Retinal pigment epithelial cell (primary cell): ENCODE measurements around the gene USP21.

Source experiments
- DNase-seq: peaks from one replicate; pipeline ENCODE4 v3.0.0-alpha.2; 2010; ENCODE audit warnings: low read depth
- H3K4me3 ChIP-seq: 2 replicates; pipeline ENCODE4 v1.5.1; 2011; ENCODE audit warnings: mild to moderate bottlenecking, low read length, control low read depth, moderate library complexity
- TF ChIP-seq, protein P1 (sequence below): conservative IDR thresholded peaks from 2 replicates; pipeline ENCODE4 v1.5.1; 2011; ENCODE audit warnings: low read depth, low read length, control low read depth, inconsistent platforms

The USP21 gene

DNA sequence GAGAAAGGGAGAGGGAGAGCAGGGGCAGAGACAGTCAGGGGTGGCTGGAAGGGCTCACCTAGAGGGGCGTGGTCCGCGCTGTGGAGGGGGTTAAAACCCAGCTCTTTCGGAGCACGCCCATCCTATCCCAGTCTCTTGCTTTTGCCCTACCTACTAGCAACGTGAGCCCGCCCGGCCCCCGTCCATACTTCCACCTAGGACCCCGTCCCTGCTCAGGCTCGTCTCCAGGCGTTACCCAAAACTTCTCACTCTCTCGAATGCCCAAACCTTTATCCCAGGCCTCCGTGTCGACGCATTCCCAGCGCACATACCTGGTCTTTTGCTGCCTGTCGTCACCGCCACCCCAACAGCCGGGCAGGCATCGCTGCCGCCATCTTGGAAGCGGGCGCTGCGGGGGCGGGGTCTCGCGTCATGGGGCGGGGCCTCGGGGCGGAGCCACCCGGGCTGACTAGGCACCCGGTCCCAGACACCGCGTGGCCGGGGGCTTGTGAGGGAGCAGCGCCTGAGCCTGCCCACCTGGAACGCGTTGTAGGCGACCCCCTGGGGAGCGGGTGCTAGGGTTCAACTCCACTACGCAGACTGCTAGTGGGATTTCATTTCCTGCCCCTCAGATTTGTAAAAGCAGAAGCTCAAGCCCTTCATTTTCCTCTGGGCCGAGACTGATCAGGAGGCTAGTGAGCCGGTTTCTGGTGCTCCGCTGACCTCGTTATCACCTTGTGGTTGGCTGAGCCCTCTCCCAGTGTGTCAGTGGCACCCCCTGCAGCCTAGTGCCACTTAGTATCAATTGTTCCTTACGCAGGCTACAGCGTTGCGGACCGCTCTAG lies 18.0 kb downstream of the USP21 start, which contains the start of gene B4GALT3:
B4GALT3 (minus strand) TSS at position 396 of the 824 bp plus-strand sequence. CDS start 1,447 bp downstream, outside the sequence.
- TF ChIP-seq, protein P1, sequence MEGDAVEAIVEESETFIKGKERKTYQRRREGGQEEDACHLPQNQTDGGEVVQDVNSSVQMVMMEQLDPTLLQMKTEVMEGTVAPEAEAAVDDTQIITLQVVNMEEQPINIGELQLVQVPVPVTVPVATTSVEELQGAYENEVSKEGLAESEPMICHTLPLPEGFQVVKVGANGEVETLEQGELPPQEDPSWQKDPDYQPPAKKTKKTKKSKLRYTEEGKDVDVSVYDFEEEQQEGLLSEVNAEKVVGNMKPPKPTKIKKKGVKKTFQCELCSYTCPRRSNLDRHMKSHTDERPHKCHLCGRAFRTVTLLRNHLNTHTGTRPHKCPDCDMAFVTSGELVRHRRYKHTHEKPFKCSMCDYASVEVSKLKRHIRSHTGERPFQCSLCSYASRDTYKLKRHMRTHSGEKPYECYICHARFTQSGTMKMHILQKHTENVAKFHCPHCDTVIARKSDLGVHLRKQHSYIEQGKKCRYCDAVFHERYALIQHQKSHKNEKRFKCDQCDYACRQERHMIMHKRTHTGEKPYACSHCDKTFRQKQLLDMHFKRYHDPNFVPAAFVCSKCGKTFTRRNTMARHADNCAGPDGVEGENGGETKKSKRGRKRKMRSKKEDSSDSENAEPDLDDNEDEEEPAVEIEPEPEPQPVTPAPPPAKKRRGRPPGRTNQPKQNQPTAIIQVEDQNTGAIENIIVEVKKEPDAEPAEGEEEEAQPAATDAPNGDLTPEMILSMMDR = peak; percentile 14
- peak within 1 kb of the TSS; percentile 98 for H3K4me3 ChIP-seq
- no peak for DNase-seq

GRCh38 chr1:161177936-161178244 lies 18.6 kb downstream of the USP21 start:
- DNase-seq = no peak
- peak overlapping the region; percentile 98 for H3K4me3 ChIP-seq

DNA sequence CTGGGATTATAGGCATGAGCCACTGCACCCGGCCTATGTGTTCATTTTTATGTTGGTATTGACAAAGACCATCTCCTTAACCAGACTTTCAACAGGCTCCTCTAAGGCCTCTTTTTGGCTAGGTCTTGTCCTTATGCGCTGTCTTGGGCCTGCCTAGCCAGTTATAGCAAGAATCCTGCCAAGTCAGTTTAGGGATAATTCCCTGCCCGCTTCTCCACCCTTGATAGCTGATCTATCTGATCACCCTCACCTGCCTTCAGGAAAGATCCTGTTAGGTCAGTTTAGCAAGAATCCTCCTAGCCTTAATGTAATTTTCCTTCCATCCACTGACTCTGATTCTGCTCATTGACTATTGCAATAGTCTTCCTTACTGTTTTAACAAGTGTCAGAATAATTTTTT lies 20.4 kb downstream of the USP21 start:
- DNase-seq = no peak
- TF ChIP-seq, protein P1 = no peak
- no peak overlapping the region for H3K4me3 ChIP-seq

More at GRCh38 chr1:161177936-161178244, 18.6 kb downstream of the USP21 start:
- TF ChIP-seq, protein P1 = no peak

DNA sequence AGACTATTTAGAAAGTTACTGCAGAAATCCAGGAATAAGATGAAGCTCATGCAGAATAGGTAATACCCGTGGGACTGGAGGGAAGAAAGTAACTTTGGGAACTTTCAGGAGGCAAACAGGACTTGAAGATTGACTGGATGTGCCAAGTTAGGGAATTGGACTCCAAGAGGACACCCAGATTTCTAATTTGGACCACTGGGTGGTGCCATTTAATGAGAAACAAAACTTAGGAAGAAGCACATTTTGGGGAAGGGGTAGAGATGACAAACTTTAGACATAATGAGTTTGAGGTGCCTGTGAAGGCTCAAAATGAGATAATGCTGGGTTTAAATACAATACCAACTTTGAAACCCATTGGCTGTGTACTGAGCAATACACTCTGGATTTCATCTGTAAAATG lies 21.3 kb downstream of the USP21 start:
- TF ChIP-seq, protein P1 = peak; percentile 29
- no peak overlapping the region for H3K4me3 ChIP-seq
- no peak for DNase-seq

DNA sequence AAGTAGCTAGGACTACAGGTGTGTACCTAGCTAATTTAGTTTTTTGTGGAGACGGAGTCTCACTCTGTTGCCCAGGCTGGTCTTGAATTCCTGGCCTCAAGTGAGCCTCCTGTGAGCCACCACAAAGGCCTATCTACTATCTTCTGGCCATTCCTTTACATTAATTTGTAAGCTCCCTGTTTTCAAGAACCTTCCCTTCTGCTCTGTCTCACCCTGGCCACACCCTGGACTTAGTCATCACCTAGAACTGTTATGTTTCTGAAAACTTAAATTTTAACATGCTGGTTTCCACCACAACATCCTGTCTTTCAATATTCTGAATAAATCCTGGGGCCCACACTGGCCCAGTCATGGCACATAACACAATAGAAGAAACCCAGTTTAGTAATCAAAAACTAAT lies 22.9 kb downstream of the USP21 start:
- TF ChIP-seq, protein P1 = no peak
- DNase-seq = no peak
- no peak overlapping the region for H3K4me3 ChIP-seq

GRCh38 chr1:161185282-161185682 lies 26.0 kb downstream of the USP21 start:
- DNase-seq = peak; percentile 87
- TF ChIP-seq, protein P1 = no peak
- H3K4me3 ChIP-seq = no peak overlapping the region

- H3K4me3 ChIP-seq = no peak overlapping the region
- TF ChIP-seq, protein P1 = no peak
- DNase-seq = no peak
These were observed 26.5 kb downstream of the USP21 start for GRCh38 chr1:161185732-161186311.
